Pons (tissue), 1 donor: ENCODE results near the gene NPAS3.

Source experiments
- DNase-seq: peaks from one replicate; pipeline ENCODE4 v3.0.0-alpha.2; 2016; ENCODE audit warnings: low spot score

NPAS3 gene

DNA sequence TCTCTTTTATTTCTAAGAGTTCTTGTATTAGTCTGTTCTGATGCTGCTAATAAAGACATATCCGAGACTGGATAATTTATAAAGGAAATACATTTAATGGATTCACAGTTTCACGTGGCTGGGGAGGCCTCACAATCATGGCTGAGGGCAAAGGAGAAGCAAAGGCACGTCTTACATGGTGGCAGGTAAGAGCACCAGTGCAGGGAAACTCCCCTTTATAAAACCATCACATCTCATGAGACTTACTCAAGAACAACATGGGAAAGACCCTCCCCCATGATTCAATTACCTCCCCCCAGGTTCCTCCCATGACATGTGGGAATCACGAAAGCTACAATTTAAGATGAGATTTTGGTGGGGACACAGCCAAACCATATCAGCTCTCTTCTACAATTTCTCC, 503.0 kb downstream of the NPAS3 start:
- no peak for DNase-seq

DNA sequence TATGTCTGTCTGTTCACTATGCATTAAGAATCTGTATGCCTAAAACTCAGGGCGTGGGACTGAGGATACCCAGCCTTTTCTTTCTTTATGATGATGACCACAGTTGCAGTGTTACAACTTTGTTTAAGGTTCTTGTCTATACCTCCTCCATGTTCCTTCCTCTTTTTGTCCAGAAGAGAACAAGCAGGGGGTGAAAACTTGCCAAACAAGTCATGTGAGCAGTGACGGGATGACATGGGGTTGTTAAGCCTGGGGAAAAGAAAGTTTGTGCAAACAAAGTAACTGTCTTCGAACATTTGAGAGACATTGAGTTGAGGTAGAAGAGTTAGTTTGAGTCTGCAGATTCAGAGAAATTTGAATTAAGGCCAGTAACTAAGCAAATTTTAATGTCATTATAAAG, 505.5 kb downstream of the NPAS3 start:
- DNase-seq, result no peak

DNA sequence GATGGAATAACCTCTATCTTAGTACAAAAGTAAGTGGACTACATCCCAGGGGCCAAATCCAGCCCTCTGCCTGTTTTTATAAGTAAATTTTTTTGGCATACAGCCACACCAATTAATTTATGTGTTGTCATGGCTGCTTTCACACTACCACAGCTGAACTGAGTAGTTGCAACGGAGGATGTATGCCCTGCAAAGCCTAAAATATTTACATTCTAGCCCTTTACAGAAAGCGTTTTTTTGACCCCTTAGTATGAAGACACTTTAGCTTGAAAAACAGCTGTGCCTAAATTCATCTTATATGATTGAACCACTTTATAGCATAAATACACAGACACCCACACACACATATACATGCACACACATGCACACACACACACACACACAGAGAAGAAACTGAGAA, 510.6 kb downstream of the NPAS3 start:
- DNase-seq, result no peak

GRCh38 chr14:33449703-33450395, 511.2 kb downstream of the NPAS3 start:
- DNase-seq, result no peak

- no peak for DNase-seq
These were observed 511.7 kb downstream of the NPAS3 start for GRCh38 chr14:33450416-33450815.

GRCh38 chr14:33451211-33451610, 512.5 kb downstream of the NPAS3 start:
- DNase-seq, result no peak

DNA sequence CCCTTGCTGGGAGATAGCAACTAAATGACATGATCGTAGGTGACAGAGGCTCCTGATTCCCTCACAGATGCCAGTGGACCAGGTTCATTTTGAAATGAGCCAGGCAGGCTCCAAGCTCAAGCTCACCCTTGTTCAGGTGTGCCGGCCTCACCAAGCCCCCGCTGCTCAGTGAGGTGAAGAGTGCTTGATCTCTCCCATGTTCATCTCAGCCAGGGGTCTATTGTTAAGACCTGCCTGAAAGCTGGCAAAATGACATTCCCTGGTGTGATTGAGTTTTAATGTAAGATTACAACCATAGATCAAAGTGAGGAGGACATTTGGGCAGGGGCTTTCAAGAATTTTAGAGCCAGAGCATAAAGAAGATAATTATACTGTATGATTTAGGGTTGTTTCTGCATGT, 514.3 kb downstream of the NPAS3 start:
- no peak for DNase-seq

GRCh38 chr14:33454022-33454595, 515.4 kb downstream of the NPAS3 start:
- no peak for DNase-seq

- DNase-seq, result no peak
These were observed 516.0 kb downstream of the NPAS3 start for GRCh38 chr14:33454707-33455106.

DNA sequence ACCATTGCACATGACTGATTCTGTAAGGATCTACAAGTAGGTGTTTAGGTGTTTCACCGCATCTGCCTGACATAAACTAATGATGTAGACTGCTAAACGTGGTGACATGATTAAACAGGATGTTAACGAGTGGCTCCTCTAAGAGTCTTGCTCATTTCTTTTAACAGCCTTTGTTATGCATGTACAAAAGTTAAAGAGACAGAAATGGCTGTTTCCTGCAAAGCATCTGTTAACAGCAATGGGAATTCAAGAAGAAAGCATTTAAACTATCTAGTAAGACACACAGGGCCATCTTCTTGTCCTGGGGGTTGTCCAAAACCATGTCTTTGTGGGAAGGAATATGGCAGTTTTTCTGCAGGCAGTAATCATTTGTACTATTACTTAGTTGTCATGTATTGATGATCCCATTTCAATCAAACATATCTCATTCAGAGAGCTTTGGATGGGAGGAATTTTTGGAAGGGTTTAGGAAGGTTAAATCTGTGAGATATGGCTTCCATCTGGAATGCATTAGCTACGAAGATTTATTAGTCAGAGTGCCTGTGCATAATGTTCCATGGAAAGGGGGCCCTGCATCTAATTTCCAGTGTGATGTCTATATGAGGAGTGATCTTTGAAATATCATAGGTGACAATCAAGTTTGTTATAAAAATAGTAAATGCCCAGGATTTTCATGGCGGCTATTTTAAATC, 517.1 kb downstream of the NPAS3 start:
- no peak for DNase-seq

- DNase-seq, result peak; percentile 44
These were observed 518.3 kb downstream of the NPAS3 start for GRCh38 chr14:33457021-33457420.

DNA sequence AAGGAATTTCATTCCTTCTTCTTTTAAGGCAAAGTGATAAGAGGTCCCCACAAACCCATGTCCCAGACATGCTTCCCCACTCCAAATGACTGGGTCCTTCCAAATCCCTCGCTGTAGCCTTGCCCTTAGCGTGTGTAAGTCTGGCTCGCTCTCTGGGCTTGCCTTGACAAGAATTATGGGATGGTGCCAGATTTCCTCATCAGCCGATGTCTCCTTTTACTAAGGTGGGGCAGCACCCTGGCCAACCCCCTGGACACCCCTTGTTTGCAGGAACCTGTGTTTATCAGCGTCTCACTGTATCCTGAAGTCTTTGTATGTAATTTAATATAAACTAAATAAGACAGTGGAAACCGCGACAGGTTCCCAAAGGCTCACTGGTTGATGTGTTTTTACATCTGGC, 518.9 kb downstream of the NPAS3 start:
- DNase-seq, result no peak

DNA sequence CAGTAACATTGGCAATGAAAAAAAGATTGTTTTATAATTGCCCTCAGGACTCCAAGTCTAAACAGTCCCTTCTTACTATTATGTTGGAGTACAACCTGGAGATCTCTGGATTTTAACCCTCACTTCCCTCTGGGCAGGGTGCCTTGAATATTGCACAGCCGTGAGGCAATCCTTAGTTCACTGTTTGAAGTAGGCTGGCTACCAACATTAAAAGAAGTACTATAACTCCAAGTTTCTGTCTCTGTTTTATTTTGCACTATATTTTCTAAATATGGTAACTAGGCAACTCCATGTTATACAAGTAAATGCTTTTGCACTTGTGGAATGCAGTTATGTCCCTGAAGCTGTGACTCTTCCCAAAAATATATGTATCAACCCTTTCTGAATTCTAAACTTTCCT, 521.5 kb downstream of the NPAS3 start:
- no peak for DNase-seq

DNA sequence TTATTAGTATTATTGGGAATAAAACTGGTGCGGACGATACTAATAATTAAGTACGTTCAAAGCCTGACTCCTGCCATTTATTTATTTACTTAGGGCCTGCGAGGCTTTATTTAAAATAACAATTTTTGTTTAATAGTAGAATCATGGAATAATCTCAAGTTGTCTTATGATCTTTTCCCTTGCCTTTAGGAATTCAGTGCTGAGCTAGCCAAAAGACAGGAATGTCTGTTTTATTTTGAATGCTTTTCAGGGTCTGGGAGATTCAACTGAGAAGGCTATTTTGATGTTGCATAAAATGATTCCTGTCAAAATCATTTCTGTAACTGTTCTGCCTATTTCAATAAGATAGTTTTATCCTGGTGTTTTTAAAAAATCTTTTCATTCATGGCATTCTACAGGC, 522.4 kb downstream of the NPAS3 start:
- DNase-seq, result no peak

DNA sequence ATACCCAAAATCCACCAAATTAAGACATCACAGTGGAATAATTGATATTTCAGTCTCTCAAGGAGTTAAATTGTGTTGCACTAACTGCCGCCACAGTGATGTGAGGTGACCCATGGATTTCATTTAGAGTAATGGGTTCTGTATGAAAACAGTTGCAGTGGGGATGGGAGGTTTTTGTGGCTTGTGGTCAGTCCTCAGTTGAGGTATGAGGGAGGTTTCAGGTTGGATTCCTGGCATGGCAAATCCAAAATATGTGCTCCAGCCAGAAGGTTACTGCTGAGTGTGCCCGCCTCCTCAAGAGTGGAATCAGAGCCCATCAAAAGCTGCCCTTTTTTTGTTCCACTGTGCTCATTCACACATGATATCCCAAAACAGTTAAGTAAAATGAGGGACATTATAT, 525.1 kb downstream of the NPAS3 start:
- no peak for DNase-seq

DNA sequence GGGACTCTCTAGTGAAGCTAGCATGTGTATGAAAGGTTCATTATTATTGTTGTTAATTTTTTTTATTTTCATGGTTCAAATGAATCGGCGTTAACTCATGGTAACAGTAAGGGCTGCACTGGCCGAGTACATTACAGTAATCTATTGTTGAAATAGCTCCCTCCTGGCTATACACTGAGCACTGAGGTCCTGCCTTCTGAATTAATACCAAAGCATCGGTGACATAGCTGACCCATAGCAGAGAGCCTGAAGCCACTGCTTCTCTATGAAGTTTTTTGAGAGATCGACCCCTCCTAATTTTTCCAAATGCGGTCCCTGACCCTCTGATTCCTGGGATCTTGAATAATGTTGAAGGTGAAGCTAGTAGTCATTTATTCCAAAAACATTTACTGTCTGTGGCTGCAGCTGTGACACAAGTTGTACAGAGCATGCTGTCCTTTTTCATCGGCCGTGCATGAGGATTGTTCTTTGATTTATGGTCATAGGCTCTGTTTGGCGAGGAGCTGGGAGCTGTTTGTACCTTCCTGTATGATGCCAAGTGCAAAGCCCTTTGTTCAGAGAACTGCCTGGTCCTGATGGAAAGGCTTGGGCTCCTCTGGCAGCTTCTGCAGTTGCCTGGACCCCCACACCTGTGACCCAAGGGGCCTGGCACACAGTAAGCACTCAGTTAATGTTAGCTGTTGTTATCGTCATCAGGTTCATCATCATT, 525.7 kb downstream of the NPAS3 start:
- DNase-seq, result peak; percentile 23

DNA sequence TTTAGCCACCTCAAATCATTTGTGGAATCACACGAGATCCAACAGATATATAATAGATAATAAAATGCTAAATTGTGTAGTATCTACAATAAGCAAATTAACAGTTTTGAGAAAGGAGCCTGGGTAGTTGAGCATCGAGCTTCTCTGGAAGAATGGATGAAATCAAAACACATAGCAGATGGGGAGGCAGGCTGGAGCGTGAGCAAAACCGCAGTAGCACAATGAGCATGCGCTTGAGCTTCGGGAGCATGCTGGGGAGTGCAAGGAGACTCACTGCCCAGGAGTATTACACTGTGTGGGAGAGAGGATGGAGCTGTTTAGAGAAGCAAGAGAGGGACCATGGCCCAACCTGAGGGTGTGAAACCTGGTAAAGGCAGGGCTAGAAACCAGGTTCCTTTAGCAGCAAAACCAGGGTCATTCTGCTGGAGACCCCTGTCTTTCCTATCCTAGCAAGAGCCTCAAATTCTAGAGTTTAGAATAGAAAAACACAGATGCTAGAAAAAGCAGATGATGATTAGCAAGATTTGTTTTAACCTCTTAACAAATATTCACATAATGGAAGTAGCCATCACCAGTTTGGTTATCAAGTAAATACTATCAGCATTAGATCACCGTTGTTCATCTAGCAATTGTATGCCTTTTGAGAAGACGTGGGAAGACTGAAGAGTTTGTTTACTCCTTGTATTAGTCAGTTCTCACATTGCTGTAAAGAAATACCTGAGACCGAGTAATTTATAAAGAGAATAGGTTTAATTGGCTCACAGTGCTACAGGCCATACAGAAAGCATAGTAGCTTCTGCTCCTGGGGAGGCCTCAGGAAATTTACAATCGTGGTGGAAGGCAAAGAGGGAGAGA, 527.4 kb downstream of the NPAS3 start:
- DNase-seq, result no peak

GRCh38 chr14:33467971-33468370, 529.3 kb downstream of the NPAS3 start:
- no peak for DNase-seq

GRCh38 chr14:33469898-33470297, 531.2 kb downstream of the NPAS3 start:
- no peak for DNase-seq

DNA sequence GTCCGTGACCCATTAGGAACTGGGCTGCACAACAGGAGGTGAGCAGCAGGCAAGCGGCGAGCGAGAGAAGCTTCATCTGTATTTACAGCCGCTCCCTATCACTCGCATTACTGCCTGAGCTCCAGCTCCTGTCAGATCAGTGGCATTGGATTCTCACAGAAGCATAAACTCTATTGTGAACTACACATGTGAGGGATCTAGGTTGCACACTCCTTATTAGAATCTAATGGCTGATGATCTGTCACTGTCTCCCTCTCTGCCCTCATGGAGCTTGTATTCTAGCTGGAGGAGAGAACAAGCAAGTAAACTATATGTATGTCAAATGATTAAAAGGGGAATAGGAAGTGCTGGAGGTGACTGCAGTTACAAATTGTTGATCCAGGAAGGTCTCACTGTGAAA, 533.1 kb downstream of the NPAS3 start:
- no peak for DNase-seq

DNA sequence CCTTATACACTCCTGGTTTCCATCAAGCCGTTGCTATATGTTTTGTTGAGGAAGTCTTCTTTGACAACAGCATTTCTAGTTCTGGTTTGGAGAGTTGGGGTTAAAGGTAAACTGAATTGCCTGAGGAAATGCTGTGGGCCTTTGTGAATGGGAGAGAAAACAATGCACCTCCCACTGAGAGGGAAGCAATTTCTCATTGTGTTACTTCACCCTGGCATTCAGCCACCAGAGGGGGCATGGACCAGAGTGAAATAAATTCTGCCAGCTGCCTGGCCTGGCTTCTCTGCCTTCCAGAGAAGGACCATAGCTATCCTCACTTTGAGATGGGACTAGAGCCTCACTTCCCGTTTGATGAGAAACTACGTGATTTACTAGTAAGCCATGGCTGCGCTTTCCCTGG, 536.9 kb downstream of the NPAS3 start:
- peak; percentile 90 for DNase-seq

- peak; percentile 67 for DNase-seq
These were observed 539.1 kb downstream of the NPAS3 start for GRCh38 chr14:33477797-33478196.
